GM23338 (cell line): Measurements from ENCODE around the gene KRT37. TPM values are rescaled to one million over a fixed set of nuclear protein-coding genes. Genes with fewer than 3 reads are reported as not detected.

ENCODE experiments used
- ATAC-seq: fragments of 200-7000 bp; cut with Tn5 transposase; 3 replicates; pipeline ENCODE4 v1.9.1; 2020
- DNase-seq: peaks from one replicate; pipeline ENCODE4 v3.0.0-alpha.2; 2015; ENCODE audit warnings: low spot score
- H2AFZ ChIP-seq: fragments of 200-600 bp; sonication (generic); 2 replicates; pipeline ENCODE4 v1.8.0; 2016; ENCODE audit warnings: antibody characterized with exemption, mild to moderate bottlenecking, moderate library complexity
- H3F3A ChIP-seq: fragments of 200-600 bp; sonication (generic); replicated peaks from 2 replicates; pipeline ENCODE4 v1.8.0; 2017; ENCODE audit warnings: antibody characterized with exemption, mixed run types, low read depth
- H3K27ac ChIP-seq: fragments of 200-600 bp; sonication (generic); 2 replicates; pipeline ENCODE4 v1.6.1; 2016; ENCODE audit warnings: low read depth
- H3K27me3 ChIP-seq: fragments of 200-600 bp; sonication (generic); 2 replicates; pipeline ENCODE4 v1.8.0; 2016; ENCODE audit warnings: mild to moderate bottlenecking, mixed run types, moderate library complexity; ENCODE audit not compliant: insufficient read depth
- H3K36me3 ChIP-seq: fragments of 200-600 bp; sonication (generic); 2 replicates; pipeline ENCODE4 v1.8.0; 2016; ENCODE audit warnings: mild to moderate bottlenecking; ENCODE audit not compliant: insufficient read depth
- H3K4me1 ChIP-seq: fragments of 200-600 bp; sonication (generic); 2 replicates; pipeline ENCODE4 v1.8.0; 2016; ENCODE audit warnings: mild to moderate bottlenecking, moderate library complexity; ENCODE audit not compliant: insufficient read depth
- H3K4me2 ChIP-seq: fragments of 200-600 bp; sonication (generic); 2 replicates; pipeline ENCODE4 v1.7.1; 2017; ENCODE audit warnings: mixed run types
- H3K4me3 ChIP-seq: fragments of 200-600 bp; sonication (generic); 2 replicates; pipeline ENCODE4 v1.6.1; 2016; ENCODE audit warnings: mixed run types
- H3K79me2 ChIP-seq: fragments of 200-600 bp; sonication (generic); replicated peaks from 2 replicates; pipeline ENCODE4 v1.8.0; 2017; ENCODE audit warnings: mild to moderate bottlenecking; ENCODE audit not compliant: insufficient read depth
- H3K9me2 ChIP-seq: fragments of 200-600 bp; sonication (generic); 2 replicates; pipeline ENCODE4 v1.8.0; 2017; ENCODE audit not compliant: insufficient read depth
- H4K20me1 ChIP-seq: fragments of 200-600 bp; sonication (generic); replicated peaks from 2 replicates; pipeline ENCODE4 v1.8.0; 2017; ENCODE audit warnings: mild to moderate bottlenecking; ENCODE audit not compliant: insufficient read depth
- H3K27ac Mint-ChIP-seq: 2 replicates; pipeline ENCODE4 v1.8.0; 2020; ENCODE audit warnings: inconsistent platforms, mild to moderate bottlenecking, moderate library complexity, mixed read lengths
- H3K27me3 Mint-ChIP-seq: 3 replicates; pipeline ENCODE4 v1.8.0; 2022; ENCODE audit warnings: low read depth, mild to moderate bottlenecking, moderate library complexity, mixed read lengths, inconsistent platforms; ENCODE audit not compliant: insufficient read depth, poor library complexity
- H3K36me3 Mint-ChIP-seq: 3 replicates; pipeline ENCODE4 v1.8.0; 2021; ENCODE audit warnings: low read depth, mild to moderate bottlenecking, inconsistent platforms, moderate library complexity, mixed read lengths
- H3K4me1 Mint-ChIP-seq: 3 replicates; pipeline ENCODE4 v1.8.0; 2020; ENCODE audit warnings: mild to moderate bottlenecking, inconsistent platforms, mixed read lengths
- H3K4me3 Mint-ChIP-seq: 3 replicates; pipeline ENCODE4 v1.8.0; 2021; ENCODE audit warnings: moderate library complexity, mild to moderate bottlenecking, inconsistent platforms, mixed read lengths
- H3K9me3 Mint-ChIP-seq: 3 replicates; pipeline ENCODE4 v1.8.0; 2020; ENCODE audit warnings: moderate library complexity, mild to moderate bottlenecking, inconsistent platforms, mixed read lengths
- CREB1 ChIP-seq: fragments of 250-450 bp; sonication (Bioruptor Pico); IDR thresholded peaks from 2 replicates; pipeline ENCODE4 v1.5.0; 2020; ENCODE audit warnings: low read depth, mild to moderate bottlenecking, moderate library complexity
- CTCF ChIP-seq, 2 experiments: fragments of 200-600 bp in 1 of 2; sonication (generic) in 1 of 2; conservative IDR thresholded peaks; 2 replicates each; pipeline versions ENCODE4 v1.5.1 to v1.6.1; 2016 to 2017; ENCODE audit warnings: antibody characterized with exemption in 2 of 2, low read depth in 2 of 2, mild to moderate bottlenecking in 2 of 2, moderate library complexity in 1 of 2
- EZH2 ChIP-seq: fragments of 200-600 bp; sonication (generic); IDR thresholded peaks from one replicate; pipeline ENCODE4 v1.8.0; 2017; ENCODE audit warnings: antibody characterized with exemption, mild to moderate bottlenecking, low read depth; ENCODE audit not compliant: unreplicated experiment
- EZH2phosphoT487 ChIP-seq: fragments of 200-600 bp; sonication (generic); IDR thresholded peaks from one replicate; pipeline ENCODE4 v1.8.1; 2018; ENCODE audit warnings: antibody characterized with exemption; ENCODE audit not compliant: unreplicated experiment
- JUNB ChIP-seq: IDR thresholded peaks from one replicate; pipeline ENCODE4 v1.6.1; 2016; ENCODE audit warnings: antibody characterized with exemption; ENCODE audit not compliant: unreplicated experiment
- POLR2AphosphoS5 ChIP-seq: IDR thresholded peaks from 2 replicates; pipeline ENCODE4 v1.6.1; 2016; ENCODE audit warnings: antibody characterized with exemption, low read depth
- REST ChIP-seq: IDR thresholded peaks from one replicate; pipeline ENCODE4 v1.6.1; 2018; ENCODE audit warnings: antibody characterized with exemption; ENCODE audit not compliant: unreplicated experiment
- STAT1 ChIP-seq: IDR thresholded peaks from one replicate; pipeline ENCODE4 v1.6.1; 2016; ENCODE audit warnings: antibody characterized with exemption; ENCODE audit not compliant: unreplicated experiment
- ZNF114 ChIP-seq: fragments of 250-450 bp; sonication (Bioruptor Pico); IDR thresholded peaks from 2 replicates; pipeline ENCODE4 v1.5.0; 2020; ENCODE audit warnings: mild to moderate bottlenecking, moderate library complexity
- ZNF331 ChIP-seq: fragments of 250-450 bp; sonication (Bioruptor Pico); IDR thresholded peaks from 2 replicates; pipeline ENCODE4 v1.5.0; 2020; ENCODE audit warnings: low read depth, mild to moderate bottlenecking, moderate library complexity
- ZNF462 ChIP-seq: fragments of 250-450 bp; sonication (Bioruptor Pico); IDR thresholded peaks from 2 replicates; pipeline ENCODE4 v1.5.0; 2020; ENCODE audit warnings: mild to moderate bottlenecking, moderate library complexity
- polyA plus RNA-seq: library from polyadenylated mRNA; unstranded; fragments of >200 nt; fragmentation: Nextera tagmentation; extraction: Ambion mirVana; gene quantifications from 2 replicates; pipeline ENCODE4 v1.2.1, GENCODE V29; 2016
- total RNA-seq: library from RNA; depleted of rRNA; stranded (reverse); fragments of >200 nt; shearing (Covaris generic); gene quantifications from 2 replicates; pipeline ENCODE4 v1.2.3, GENCODE V29; 2014
- TF ChIP-seq, protein P1 (sequence below): IDR thresholded peaks from 2 replicates; pipeline ENCODE4 v1.6.1; 2016; ENCODE audit warnings: antibody characterized with exemption

KRT37 gene
- total and polyA plus RNA-seq, 2 experiments from 2014 or later = not detected

- no peak for TF ChIP-seq REST
- no peak for TF ChIP-seq EZH2
- TF ChIP-seq STAT1 = no peak
- no peak for TF ChIP-seq EZH2phosphoT487
- no peak for TF ChIP-seq ZNF331
These were observed 20.9 kb downstream of the KRT37 start (continued) for GRCh38 chr17:41403404-41404023.

GRCh38 chr17:41402161-41402560, 22.2 kb downstream of the KRT37 start:
- Histone ChIP-seq H3K27ac (no peak overlapping the region), H3K4me3 (no peak overlapping the region), H3F3A (no peaks in the 10 kb centered on the region), H4K20me1 (no peaks in the 10 kb centered on the region), H3K9me2 (no peaks in the 10 kb centered on the region), H3K4me1 (no peaks in the 10 kb centered on the region), H3K4me2 (no peak overlapping the region), H3K27me3 (no peaks in the 10 kb centered on the region), H3K36me3 (no peaks in the 10 kb centered on the region), H2AFZ (no peak overlapping the region), H3K79me2 (no peaks in the 10 kb centered on the region)
- Mint-ChIP-seq H3K4me1 (no peaks in the 10 kb centered on the region), H3K9me3 (no peaks in the 10 kb centered on the region), H3K4me3 (no peak overlapping the region), H3K27ac (no peak overlapping the region), H3K36me3 (no peaks in the 10 kb centered on the region), H3K27me3 (peaks cover 2% of the 10 kb centered on the region)
- no peak for DNase-seq
- no peak for ATAC-seq
- no peak for TF ChIP-seq ZNF462 (CRISPR knock-in tag)
- TF ChIP-seq EZH2phosphoT487 = no peak
- no peak for TF ChIP-seq ZNF114 (CRISPR knock-in tag)
- TF ChIP-seq POLR2AphosphoS5 = no peak
- no peak for TF ChIP-seq CREB1 (CRISPR knock-in tag)
- no peak for TF ChIP-seq ZNF331
- TF ChIP-seq JUNB = no peak
- TF ChIP-seq, protein P1, sequence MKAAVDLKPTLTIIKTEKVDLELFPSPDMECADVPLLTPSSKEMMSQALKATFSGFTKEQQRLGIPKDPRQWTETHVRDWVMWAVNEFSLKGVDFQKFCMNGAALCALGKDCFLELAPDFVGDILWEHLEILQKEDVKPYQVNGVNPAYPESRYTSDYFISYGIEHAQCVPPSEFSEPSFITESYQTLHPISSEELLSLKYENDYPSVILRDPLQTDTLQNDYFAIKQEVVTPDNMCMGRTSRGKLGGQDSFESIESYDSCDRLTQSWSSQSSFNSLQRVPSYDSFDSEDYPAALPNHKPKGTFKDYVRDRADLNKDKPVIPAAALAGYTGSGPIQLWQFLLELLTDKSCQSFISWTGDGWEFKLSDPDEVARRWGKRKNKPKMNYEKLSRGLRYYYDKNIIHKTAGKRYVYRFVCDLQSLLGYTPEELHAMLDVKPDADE = no peak
- no peak for TF ChIP-seq EZH2
- TF ChIP-seq CTCF (conservative IDR thresholded peaks at IDR 0.05; ENCODE audit: low read depth in 2 of 2) = no peak
